Left ventricle myocardium superior (tissue), 1 donor: ENCODE measurements around the gene OCA2. TPM values are rescaled to one million over a fixed set of nuclear protein-coding genes. Genes with fewer than 3 reads are reported as not detected.
"Not testable (repeated sequence)": the region's sequence is repeated elsewhere in the genome, so short reads cannot be mapped to it uniquely, and the experiment has no call there.

Experiments used
- ATAC-seq: fragments of 200-7000 bp; cut with Tn5 transposase; one replicate; pipeline ENCODE4 v1.9.1; 2020; ENCODE audit warnings: mild to moderate bottlenecking, moderate library complexity
- DNase-seq: peaks from one replicate; pipeline ENCODE4 v3.0.0-alpha.2; 2020
- intact Hi-C: fragments of 100-400 bp; cut with micrococcal nuclease; formaldehyde crosslinking; loops from one replicate; pipeline ENCODE4 v1.11.0; 2022
- total RNA-seq: library from RNA; stranded (reverse); fragmentation: NEBNext Ultra II Directional; extraction: Animal tissue kit (Norgen Biotek cat#: 25700); gene quantifications from one replicate; pipeline ENCODE4 v1.2.1, GENCODE V29; 2021
- donor health status: DM: no; HTN: yes; CAD: no; lungs with severe emphysema.

The OCA2 gene
- total RNA-seq, 1 donor from 2014 or later = 0.15 TPM

GRCh38 chr15:28013976-28014375 lies 85.1 kb downstream of the OCA2 start:
- intact Hi-C loops = no loop called here
- no peak for ATAC-seq
- DNase-seq = no peak

GRCh38 chr15:28013480-28013879 lies 85.6 kb downstream of the OCA2 start:
- intact Hi-C loops = no loop called here
- no peak for DNase-seq
- no peak for ATAC-seq

DNA sequence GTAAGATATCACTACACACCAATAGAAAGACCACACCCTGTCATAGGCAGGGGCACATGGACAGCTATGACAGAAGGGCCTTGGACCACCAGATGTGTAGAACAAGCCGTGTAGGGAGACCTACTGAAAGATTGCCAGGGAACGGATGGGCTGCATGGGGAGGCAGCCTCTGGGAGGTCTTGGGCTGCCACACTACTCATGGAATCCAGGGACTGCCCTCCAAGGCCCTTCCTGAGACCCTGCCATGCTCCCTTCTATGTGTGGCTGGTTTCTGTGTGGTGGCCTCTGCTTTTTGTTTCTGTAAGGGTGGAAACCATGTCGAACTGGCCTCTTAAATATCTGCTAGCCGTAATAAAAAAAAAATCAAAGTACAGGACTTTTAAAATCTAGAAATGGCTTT lies 86.9 kb downstream of the OCA2 start:
- ATAC-seq = no peak

DNA sequence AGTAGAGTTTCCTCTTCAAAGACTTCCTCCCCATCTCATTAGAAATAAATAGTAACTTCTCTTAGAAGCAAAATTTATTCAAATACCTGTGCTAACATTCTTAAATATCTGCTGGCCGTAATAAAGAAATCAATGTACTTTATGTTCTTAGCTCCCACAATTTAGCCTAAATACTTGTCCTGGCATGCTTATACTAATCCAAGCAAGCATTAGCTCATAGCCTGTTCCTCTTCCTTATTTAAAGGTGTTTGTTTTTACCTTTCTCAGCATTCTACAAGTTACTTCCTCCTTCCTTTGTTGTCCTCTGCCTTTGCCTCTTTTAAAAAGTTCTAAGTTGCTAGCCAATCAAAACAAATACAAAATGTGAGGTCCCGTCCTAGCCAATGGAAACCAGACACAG lies 90.9 kb downstream of the OCA2 start:
- DNase-seq, ATAC-seq, intact Hi-C loops: not testable (repeated sequence)

More for the DNA sequence above, 86.9 kb downstream of the OCA2 start:
- intact Hi-C loops = no loop called here
- no peak for DNase-seq

DNA sequence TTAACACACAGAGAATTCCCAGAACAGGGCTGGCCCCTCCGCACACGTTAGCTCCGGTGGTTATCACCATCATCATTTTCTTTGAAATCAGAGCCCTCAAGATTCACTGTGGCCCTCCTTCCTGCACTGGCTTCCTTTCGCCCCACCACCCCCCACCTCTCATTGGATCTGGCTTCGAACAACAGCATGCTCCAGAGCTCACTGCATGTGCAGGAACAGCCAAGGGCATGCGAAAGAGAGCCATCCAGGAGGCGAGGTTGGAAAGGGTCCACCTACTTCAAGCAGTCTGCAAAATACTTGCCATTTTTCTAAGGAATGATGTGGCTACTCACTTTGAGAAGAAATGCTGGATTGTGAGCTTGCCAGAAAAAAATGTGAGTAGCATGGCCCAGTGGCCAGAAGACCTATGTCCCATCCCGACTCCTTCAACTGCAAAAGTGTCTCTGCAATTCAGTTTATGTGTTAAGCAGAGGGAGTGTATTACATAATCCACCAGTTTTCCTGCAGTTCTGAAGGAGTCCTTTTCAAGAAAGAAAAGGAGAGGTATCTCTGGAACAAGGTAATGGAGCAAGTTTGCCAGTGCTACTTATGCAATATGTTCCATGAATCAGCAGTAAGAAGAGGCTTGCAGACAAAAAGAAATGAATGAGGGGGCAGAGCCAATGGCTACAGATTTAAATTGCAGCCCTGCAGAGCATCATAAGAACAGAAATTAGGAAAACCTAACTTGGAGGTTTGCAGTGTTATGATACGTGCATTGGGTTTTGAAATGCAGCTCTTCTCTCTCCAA lies 92.8 kb downstream of the OCA2 start:
- intact Hi-C loops = no loop called here
- DNase-seq (no peak), ATAC-seq (no peak)

- DNase-seq (no peak), ATAC-seq (no peak)
- intact Hi-C loops = no loop called here
These were observed 94.0 kb downstream of the OCA2 start for GRCh38 chr15:28005004-28005527.

- no peak for ATAC-seq
- intact Hi-C loops = no loop called here
- DNase-seq = no peak
These were observed 94.7 kb downstream of the OCA2 start for GRCh38 chr15:28004143-28005003.

- intact Hi-C loops = no loop called here
- ATAC-seq (no peak), DNase-seq (no peak)
These were observed 95.6 kb downstream of the OCA2 start for GRCh38 chr15:28003302-28004037.

GRCh38 chr15:28002867-28003266 lies 96.2 kb downstream of the OCA2 start:
- intact Hi-C loops = no loop called here
- no peak for ATAC-seq
- DNase-seq = no peak

GRCh38 chr15:28002136-28002861 lies 96.8 kb downstream of the OCA2 start:
- ATAC-seq (no peak), DNase-seq (no peak)
- intact Hi-C loops = no loop called here

DNA sequence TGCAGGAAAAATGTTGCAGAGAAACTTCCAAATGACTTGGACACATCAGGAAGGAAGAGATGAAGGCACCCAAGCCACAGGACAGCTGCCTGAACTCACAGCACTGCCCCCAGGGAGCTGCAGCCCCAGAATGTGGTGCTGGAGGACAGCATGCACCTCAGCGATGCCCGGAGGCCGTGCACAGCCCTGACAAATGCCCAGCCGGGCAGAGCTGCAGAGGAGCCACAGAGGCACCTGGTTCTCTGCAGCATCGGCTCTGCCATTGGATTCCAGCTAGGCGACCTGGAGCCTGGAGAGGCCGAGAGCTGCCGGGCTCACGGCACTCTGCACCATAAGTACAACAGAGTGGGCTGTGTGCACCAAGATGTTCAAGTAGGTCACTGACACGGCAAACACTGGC lies 97.5 kb downstream of the OCA2 start:
- DNase-seq (no peak), ATAC-seq (no peak)
- intact Hi-C loops = no loop called here

DNA sequence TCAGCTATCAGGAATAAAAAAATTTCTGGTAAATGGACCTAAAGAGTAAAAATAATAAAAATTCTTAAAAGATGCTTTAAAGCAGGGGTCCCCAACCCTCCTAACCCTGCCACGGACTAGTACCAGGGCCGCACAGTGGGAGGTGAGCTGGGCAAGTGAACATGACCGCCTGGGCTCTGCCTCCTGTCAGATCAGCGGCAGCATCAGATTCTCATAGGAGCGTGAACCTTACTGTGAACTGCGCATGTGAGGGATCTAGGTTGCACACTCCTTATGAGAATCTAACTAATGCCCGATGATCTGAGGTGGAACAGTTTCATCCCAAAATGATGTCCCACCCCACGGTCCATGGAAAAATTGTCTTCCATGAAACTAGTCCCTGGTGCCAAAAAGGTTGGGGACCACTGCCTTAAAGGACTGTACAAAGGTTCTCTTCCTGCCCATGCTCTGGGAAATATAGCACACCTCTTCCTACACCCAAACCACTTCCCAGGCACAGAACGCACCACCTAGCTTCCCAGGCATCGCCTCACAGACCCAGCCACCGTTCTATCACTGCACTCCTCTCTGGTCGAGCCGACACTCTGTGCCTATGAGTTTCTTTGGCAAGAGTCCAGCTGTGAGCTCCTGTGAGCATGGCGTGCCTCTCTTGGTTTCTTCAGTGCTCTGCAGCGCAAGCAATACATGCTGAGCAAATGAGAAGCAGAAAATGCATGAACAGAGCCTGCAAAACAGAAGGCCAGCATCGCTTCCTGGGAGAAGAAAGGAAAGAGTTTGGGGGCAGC lies 104.9 kb downstream of the OCA2 start:
- no peak for DNase-seq
- ATAC-seq = no peak
- intact Hi-C loops = no loop called here

GRCh38 chr15:27993544-27993943 lies 105.6 kb downstream of the OCA2 start:
- DNase-seq (no peak), ATAC-seq (no peak)
- intact Hi-C loops = no loop called here

- intact Hi-C loops = no loop called here
- DNase-seq = no peak
- no peak for ATAC-seq
These were observed 108.3 kb downstream of the OCA2 start for GRCh38 chr15:27990521-27991515.

GRCh38 chr15:27989838-27990237 lies 109.3 kb downstream of the OCA2 start:
- no peak for ATAC-seq
- DNase-seq = no peak
- intact Hi-C loops = no loop called here

DNA sequence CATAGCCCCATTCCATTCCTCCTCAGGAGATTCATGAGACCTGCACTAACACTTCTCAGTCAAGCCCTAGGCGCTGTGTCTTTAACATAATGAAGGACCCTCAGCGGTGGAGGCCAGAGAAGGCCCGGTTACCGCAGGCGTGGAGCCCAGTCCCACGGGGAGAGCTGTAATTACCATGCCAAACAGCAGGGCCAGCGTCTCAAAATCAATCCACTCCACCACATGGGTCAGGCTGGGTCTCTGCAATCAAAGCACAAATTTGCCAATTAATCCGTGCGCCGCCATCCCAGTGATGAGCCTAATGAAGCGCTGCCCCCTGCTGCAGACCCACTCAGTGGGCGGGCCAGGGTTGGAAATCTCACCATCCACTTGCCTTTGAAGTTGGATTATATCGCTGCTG lies 109.7 kb downstream of the OCA2 start:
- DNase-seq = no peak
- intact Hi-C loops = no loop called here
- no peak for ATAC-seq

DNA sequence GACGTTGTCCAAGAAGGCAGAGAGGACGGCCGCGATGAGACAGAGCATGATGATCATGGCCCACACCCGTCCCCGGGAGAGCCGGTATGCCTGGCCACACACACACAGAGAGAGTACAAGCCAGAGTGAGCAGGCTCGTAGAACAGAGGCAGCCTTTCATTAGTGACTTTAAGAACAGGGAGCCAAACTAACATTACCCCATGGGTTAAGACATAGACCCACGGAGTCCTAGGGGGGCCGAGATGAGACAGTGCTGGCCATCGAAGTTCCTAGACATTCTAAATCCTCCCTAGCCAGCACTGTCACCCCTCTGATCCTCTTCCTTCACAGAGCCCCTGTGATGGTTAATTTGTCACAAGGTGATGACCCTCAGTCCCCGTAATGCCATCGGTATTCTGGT lies 114.0 kb downstream of the OCA2 start:
- ATAC-seq = no peak
- DNase-seq = no peak
- intact Hi-C loops = no loop called here
